Parathyroid adenoma (tissue), 2 donors: Measurements from ENCODE around the gene SLC25A51.

ENCODE experiments used
- H2AFZ ChIP-seq: fragments of 300-600 bp; sonication (generic); one replicate; pipeline ENCODE4 v1.7.0; 2017; ENCODE audit warnings: antibody characterized with exemption, mild to moderate bottlenecking
- H3K27ac ChIP-seq: fragments of 300-600 bp; sonication (generic); one replicate; pipeline ENCODE4 v1.7.0; 2017
- H3K27me3 ChIP-seq: fragments of 300-600 bp; sonication (generic); one replicate; pipeline ENCODE4 v1.7.0; 2017; ENCODE audit warnings: low read length; ENCODE audit not compliant: control insufficient read depth, insufficient read depth
- H3K36me3 ChIP-seq: fragments of 300-600 bp; sonication (generic); one replicate; pipeline ENCODE4 v1.7.0; 2017; ENCODE audit warnings: low read length; ENCODE audit not compliant: control insufficient read depth, insufficient read depth
- H3K4me1 ChIP-seq: fragments of 300-600 bp; sonication (generic); one replicate; pipeline ENCODE4 v1.7.0; 2017; ENCODE audit warnings: control low read depth
- H3K4me2 ChIP-seq: fragments of 300-600 bp; sonication (generic); one replicate; pipeline ENCODE4 v1.7.0; 2017; ENCODE audit warnings: low read length
- H3K4me3 ChIP-seq: fragments of 300-600 bp; sonication (generic); one replicate; pipeline ENCODE4 v1.7.0; 2017; ENCODE audit warnings: low read depth, low read length
- H3K79me2 ChIP-seq: fragments of 300-600 bp; sonication (generic); one replicate; pipeline ENCODE4 v1.7.0; 2017; ENCODE audit warnings: control low read depth
- H3K9ac ChIP-seq: fragments of 300-600 bp; sonication (generic); one replicate; pipeline ENCODE4 v1.7.0; 2017; ENCODE audit warnings: mild to moderate bottlenecking
- H3K9me3 ChIP-seq: fragments of 300-600 bp; sonication (generic); one replicate; pipeline ENCODE4 v1.7.0; 2017; ENCODE audit warnings: low read length; ENCODE audit not compliant: control insufficient read depth
- TF ChIP-seq, protein P1 (sequence below): fragments of 300-600 bp; sonication (generic); IDR thresholded peaks from one replicate; pipeline ENCODE4 v1.7.0; 2017; ENCODE audit warnings: antibody characterized with exemption, mild to moderate bottlenecking
- donor health status: primary hyperparathyroidism.

Gene SLC25A51, protein sequence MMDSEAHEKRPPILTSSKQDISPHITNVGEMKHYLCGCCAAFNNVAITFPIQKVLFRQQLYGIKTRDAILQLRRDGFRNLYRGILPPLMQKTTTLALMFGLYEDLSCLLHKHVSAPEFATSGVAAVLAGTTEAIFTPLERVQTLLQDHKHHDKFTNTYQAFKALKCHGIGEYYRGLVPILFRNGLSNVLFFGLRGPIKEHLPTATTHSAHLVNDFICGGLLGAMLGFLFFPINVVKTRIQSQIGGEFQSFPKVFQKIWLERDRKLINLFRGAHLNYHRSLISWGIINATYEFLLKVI

DNA sequence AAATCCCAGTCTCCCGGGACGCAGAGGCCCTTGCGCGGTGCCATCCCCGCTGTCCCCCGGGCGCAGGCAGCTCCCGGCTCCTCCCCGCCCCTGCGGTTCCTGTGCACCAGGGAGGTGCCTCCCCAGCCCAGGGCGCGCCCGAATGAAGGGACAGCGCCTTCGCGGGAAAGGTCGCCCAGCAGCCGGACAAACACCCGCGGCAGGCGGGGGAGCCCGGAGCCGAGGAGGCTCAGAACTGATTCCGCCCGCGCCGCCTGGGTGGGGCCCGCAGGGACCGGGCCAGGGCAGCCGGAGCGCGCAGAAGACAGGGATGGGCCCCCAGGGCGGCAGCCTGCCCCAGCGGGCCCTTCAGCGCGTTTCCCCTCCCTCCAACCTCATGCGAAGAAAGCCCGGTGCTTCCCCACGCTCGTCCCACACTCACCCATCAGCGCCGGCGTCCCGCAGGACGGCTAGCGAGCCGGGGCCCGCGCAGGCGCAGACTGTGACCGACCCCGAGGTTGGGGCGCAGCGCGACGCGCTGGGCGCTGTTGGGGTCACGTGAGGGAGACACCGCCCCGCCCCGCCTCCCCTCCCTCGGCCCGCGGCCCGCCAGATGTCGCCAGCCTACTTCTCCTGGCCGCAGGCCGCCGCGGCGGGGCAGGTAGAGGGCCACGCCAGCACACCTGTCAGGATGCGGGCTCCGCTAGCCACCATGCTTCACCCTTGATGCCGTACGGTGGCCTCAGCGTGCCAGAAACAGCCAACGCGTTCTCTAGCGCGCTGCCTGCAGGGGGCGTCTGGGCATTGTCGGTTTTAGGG lies at the start of gene SLC25A51:
SLC25A51 (minus strand) TSS at position 481 of the 798 bp plus-strand sequence. CDS start 15,577 bp downstream, outside the sequence.
- peaks cover 3% of the 10 kb centered on the region for H3K79me2 ChIP-seq
- H3K4me3 ChIP-seq: peak within 1 kb of the TSS; percentile 82
- TF ChIP-seq, protein P1, sequence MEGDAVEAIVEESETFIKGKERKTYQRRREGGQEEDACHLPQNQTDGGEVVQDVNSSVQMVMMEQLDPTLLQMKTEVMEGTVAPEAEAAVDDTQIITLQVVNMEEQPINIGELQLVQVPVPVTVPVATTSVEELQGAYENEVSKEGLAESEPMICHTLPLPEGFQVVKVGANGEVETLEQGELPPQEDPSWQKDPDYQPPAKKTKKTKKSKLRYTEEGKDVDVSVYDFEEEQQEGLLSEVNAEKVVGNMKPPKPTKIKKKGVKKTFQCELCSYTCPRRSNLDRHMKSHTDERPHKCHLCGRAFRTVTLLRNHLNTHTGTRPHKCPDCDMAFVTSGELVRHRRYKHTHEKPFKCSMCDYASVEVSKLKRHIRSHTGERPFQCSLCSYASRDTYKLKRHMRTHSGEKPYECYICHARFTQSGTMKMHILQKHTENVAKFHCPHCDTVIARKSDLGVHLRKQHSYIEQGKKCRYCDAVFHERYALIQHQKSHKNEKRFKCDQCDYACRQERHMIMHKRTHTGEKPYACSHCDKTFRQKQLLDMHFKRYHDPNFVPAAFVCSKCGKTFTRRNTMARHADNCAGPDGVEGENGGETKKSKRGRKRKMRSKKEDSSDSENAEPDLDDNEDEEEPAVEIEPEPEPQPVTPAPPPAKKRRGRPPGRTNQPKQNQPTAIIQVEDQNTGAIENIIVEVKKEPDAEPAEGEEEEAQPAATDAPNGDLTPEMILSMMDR: peak; percentile 87
- no peaks in the 10 kb centered on the region for H3K27me3 ChIP-seq
- peak within 1 kb of the TSS; percentile 81 for H3K4me2 ChIP-seq
- H3K9me3 ChIP-seq: no peaks in the 10 kb centered on the region
- H3K27ac ChIP-seq: peak within 1 kb of the TSS; percentile 84
- H2AFZ ChIP-seq: peak within 1 kb of the TSS; percentile 88
- H3K9ac ChIP-seq: peak within 1 kb of the TSS; percentile 28
- no peaks in the 10 kb centered on the region for H3K36me3 ChIP-seq
- H3K4me1 ChIP-seq: peaks cover 4% of the 10 kb centered on the region

DNA sequence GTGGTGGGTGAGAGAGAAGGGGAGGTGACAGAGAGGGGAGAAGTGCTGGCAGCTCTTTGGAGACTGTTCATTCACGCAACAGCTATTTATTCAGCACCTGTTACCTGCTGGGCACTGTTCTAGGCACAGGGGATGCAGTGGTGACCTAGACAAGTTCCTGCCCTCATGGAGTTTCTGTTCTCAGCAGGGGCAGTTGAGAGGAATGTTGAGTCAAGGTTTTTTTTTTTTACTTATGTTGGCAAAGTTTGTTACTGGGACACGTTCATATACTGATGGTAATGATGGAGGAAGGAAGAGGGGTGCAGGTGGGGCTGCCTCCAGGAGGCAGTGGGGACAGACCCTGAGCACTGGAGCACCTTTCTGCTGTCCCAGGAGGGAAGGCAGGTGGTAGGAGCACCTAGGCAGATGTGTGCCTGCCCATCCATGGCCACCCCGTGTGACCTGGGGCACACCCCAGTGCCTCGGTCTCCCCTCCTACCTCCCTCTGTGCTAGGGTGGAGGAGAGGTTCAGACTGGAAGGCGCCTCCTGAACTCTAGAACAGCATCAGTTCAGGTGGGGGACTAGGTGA lies 49.4 kb upstream of the SLC25A51 start:
- no peaks in the 10 kb centered on the region for H3K36me3 ChIP-seq
- no peaks in the 10 kb centered on the region for H3K4me1 ChIP-seq
- H3K27me3 ChIP-seq: no peaks in the 10 kb centered on the region
- H3K4me2 ChIP-seq: no peak overlapping the region
- no peaks in the 10 kb centered on the region for H3K79me2 ChIP-seq
- TF ChIP-seq, protein P1: no peak
- no peak overlapping the region for H3K4me3 ChIP-seq
- H3K27ac ChIP-seq: no peak overlapping the region
- no peak overlapping the region for H2AFZ ChIP-seq
- no peak overlapping the region for H3K9ac ChIP-seq
- no peaks in the 10 kb centered on the region for H3K9me3 ChIP-seq

DNA sequence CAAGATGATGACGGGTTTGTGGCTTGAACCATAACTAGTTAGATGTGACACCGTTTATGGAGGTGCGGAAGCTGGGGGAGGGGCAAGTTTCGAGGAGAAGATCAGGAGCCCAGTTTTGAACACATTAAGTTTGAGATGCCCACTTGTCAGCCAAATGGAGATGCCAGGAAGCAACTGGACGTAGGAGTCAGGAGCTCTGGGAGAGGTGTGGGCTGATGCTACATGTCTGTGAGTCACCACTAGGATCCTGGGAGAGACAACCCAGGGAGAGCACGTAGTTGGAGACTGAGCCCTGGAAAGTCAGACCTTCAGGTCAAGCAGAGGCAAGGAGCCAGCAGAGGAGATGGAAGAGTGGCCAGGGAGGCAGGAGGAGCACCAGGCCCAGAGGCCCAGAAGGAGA lies 48.8 kb upstream of the SLC25A51 start:
- H3K4me1 ChIP-seq: no peaks in the 10 kb centered on the region
- H3K4me2 ChIP-seq: no peak overlapping the region
- no peaks in the 10 kb centered on the region for H3K9me3 ChIP-seq
- TF ChIP-seq, protein P1: no peak
- no peaks in the 10 kb centered on the region for H3K27me3 ChIP-seq
- H3K4me3 ChIP-seq: no peak overlapping the region
- H3K79me2 ChIP-seq: no peaks in the 10 kb centered on the region
- no peaks in the 10 kb centered on the region for H3K36me3 ChIP-seq
- no peak overlapping the region for H3K9ac ChIP-seq
- no peak overlapping the region for H2AFZ ChIP-seq
- no peak overlapping the region for H3K27ac ChIP-seq

DNA sequence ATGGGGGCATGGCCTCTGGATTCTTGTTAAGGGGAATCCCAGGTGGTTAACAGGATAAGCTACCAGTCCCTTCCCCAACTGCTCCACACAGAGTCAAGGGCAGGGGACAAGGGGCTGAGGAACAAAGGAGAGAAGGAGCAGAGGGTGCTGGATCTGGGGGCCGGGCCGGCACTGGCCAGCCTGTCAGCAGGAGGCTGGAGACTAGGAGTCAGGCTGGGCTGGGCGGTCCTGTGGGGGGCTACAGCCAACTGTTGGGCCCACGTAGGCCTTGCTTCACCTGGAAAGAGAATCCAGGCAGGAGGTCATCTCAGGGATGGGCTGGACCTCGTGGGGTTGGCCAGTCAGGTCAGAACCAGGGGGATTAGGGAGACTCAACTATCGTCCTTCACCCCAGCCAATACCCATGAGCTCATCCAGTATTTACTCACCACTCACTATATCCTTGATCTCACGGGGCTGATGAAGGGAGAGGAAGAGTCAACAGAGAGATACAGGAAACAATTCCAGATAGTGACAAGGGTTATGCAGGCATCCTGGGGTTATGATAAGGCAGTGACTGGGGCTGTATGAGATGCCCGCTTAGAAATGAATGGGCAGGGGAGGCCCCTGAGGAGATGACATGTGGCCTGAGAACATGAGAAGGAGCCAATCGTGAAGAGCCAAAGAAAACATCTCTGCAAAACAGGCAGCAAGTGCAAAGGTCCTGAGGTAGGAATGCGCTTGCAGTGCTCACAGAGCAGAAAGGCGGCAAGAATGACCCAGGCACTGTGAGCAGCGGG lies 47.9 kb upstream of the SLC25A51 start:
- H3K36me3 ChIP-seq: no peaks in the 10 kb centered on the region
- no peaks in the 10 kb centered on the region for H3K4me1 ChIP-seq
- no peaks in the 10 kb centered on the region for H3K27me3 ChIP-seq
- no peak overlapping the region for H2AFZ ChIP-seq
- no peak overlapping the region for H3K4me3 ChIP-seq
- TF ChIP-seq, protein P1: no peak
- H3K27ac ChIP-seq: no peak overlapping the region
- H3K79me2 ChIP-seq: no peaks in the 10 kb centered on the region
- no peak overlapping the region for H3K4me2 ChIP-seq
- H3K9ac ChIP-seq: no peak overlapping the region
- H3K9me3 ChIP-seq: no peaks in the 10 kb centered on the region
